Spleen (tissue), 11 donors: Measurements from ENCODE around the gene ZNF771. TPM values are rescaled to one million over a fixed set of nuclear protein-coding genes. Genes with fewer than 3 reads are reported as not detected.

ENCODE experiments used
- DNase-seq: peaks from one replicate; pipeline ENCODE4 v3.0.0-alpha.2; 2020
- H3K27ac ChIP-seq, 8 donors: fragments of 200-600 bp; sonication (generic) in 7 of 8; 1 replicate in 4 of 8; 2 replicates in 4 of 8; pipeline versions ENCODE4 v1.5.0 to v1.8.0; 2016 to 2021; ENCODE audit warnings: inconsistent platforms in 4 of 8, mild to moderate bottlenecking in 4 of 8, moderate library complexity in 1 of 8
- H3K27me3 ChIP-seq, 7 donors: fragments of 200-600 bp; sonication (generic) in 6 of 7; replicated peaks in 1 of 7; 1 replicate in 4 of 7; 2 replicates in 3 of 7; pipeline versions ENCODE4 v1.5.0 to v1.8.0; 2016 to 2021; ENCODE audit warnings: inconsistent platforms in 3 of 7, mild to moderate bottlenecking in 1 of 7
- H3K36me3 ChIP-seq, 6 donors: fragments of 200-600 bp; sonication (generic) in 5 of 6; 1 replicate in 4 of 6; 2 replicates in 2 of 6; pipeline versions ENCODE4 v1.5.0 to v1.8.0; 2016 to 2021; ENCODE audit warnings: inconsistent platforms in 2 of 6
- H3K4me1 ChIP-seq, 6 donors: fragments of 200-600 bp; sonication (generic) in 5 of 6; 1 replicate in 3 of 6; 2 replicates in 3 of 6; pipeline versions ENCODE4 v1.5.0 to v1.8.0; 2016 to 2021; ENCODE audit warnings: inconsistent platforms in 3 of 6
- H3K4me3 ChIP-seq, 8 donors: fragments of 200-600 bp; sonication (generic) in 7 of 8; 1 replicate in 4 of 8; 2 replicates in 4 of 8; pipeline versions ENCODE4 v1.5.0 to v1.8.0; 2016 to 2021; ENCODE audit warnings: inconsistent platforms in 4 of 8, mild to moderate bottlenecking in 4 of 8, moderate library complexity in 2 of 8
- H3K9me3 ChIP-seq, 8 donors: fragments of 200-600 bp; sonication (generic) in 7 of 8; 1 replicate in 4 of 8; 2 replicates in 4 of 8; pipeline versions ENCODE4 v1.5.0 to v1.8.0; 2016 to 2021; ENCODE audit warnings: inconsistent platforms in 4 of 8
- CTCF ChIP-seq, 11 experiments: fragments of 200-600 bp in 7 of 11; fragments of 450-650 bp in 4 of 11; sonication (generic) in 4 of 11; IDR thresholded peaks in 8 of 11; conservative IDR thresholded peaks in 3 of 11; 1 replicate in 7 of 11; 2 replicates in 4 of 11; pipeline versions ENCODE4 v1.4.0 to v1.8.0; 2016 to 2021; ENCODE audit warnings: antibody characterized with exemption in 11 of 11, inconsistent platforms in 4 of 11, mild to moderate bottlenecking in 1 of 11
- POLR2A ChIP-seq, 3 donors: fragments of 450-650 bp; IDR thresholded peaks; one replicate each; pipeline ENCODE4 v1.5.1; 2017; ENCODE audit warnings: antibody characterized with exemption in 3 of 3, mild to moderate bottlenecking in 1 of 3
- POLR2AphosphoS5 ChIP-seq, 3 donors: sonication (generic); formaldehyde crosslinking; IDR thresholded peaks; one replicate each; pipeline ENCODE4 v1.5.1; 2017; ENCODE audit warnings: antibody characterized with exemption in 3 of 3
- WGBS, 5 donors: extraction: QIAGEN DNeasy Blood & Tissue Kit in 3 of 5; methylation state at CpG; one replicate each; pipeline versions ENCODE4 v1.1.5 to v1.1.7; 2013 to 2018; 5-methylcytosine and 5-hydroxymethylcytosine counted together
- intact Hi-C: fragments of 100-400 bp; cut with DNase I; formaldehyde crosslinking; loops from one replicate; pipeline ENCODE4 v1.15.0; 2023; ENCODE audit warnings: low total_unique reads
- polyA plus RNA-seq, 3 donors: library from polyadenylated mRNA; stranded (reverse); fragments of 200-250 nt; gene quantifications; one replicate each; pipeline ENCODE4 v1.2.1, GENCODE V29; 2013
- total RNA-seq, 7 donors: library from RNA; depleted of rRNA in 3 of 7; stranded (reverse); fragments of >200 nt in 3 of 7; fragmentation: NEBNext Ultra II Directional in 4 of 7; extraction: Animal tissue kit (Norgen Biotek cat#: 25700) in 4 of 7; gene quantifications; one replicate each; pipeline versions ENCODE4 v1.1.0 to v1.2.1, GENCODE V29; 2016 to 2021
- donor health status: healthy with polysubstance abuse.
- donor health status: DM: no; HTN: no; CAD: no; lungs with moderate emphysema.
- donor health status: DM: no; HTN: no; CAD: no.
- donor health status: Bipolar disorder and iron deficiency.
- donor health status: healthy.
- donor health status: DM: no; HTN: no; CAD: no.
- donor health status: DM: yes; HTN: yes; CAD: no.

ZNF771 gene
- total and polyA plus RNA-seq, 10 donors, result 2.2 to 10.2 (median 3.1) TPM

- TF ChIP-seq POLR2A (IDR thresholded peaks at IDR 0.05) (peak; percentile 77 to 94 (median 86)), POLR2AphosphoS5 (IDR thresholded peaks at IDR 0.05) (peak; percentile 90 to 99 (median 95)), CTCF (IDR thresholded peaks at IDR 0.05 in 8 of 11, conservative IDR thresholded peaks at IDR 0.05 in 3 of 11) (peak in 9 of 11 experiments; percentile 14 to 62 (median 37))
- DNase-seq, result peak; percentile 98
- Histone ChIP-seq H3K9me3 (no peaks in the 10 kb centered on the region), H3K27me3 (no peaks in the 10 kb centered on the region), H3K4me1 (peaks cover 28 to 56% (median 43%) of the 10 kb centered on the region in 6 donors), H3K27ac (peak within 1 kb of the TSS; percentile 82 to 99 (median 97)), H3K4me3 (peak within 1 kb of the TSS; percentile 65 to 99 (median 86)), H3K36me3 (peaks cover 0 to 27% (median 0%) of the 10 kb centered on the region in 6 donors)
- intact Hi-C loops, result loop anchor here (10.0 kb wide), 1 partner anchor 79 kb away; the partner anchor contains the start of gene ZNF768
- 1 to 2% (median 1%) methylated on average over 29 to 59 of the region's 59 CpGs for WGBS, 5 donors
Measured at GRCh38 chr16:30445408-30446202, 38.2 kb downstream of the ZNF771 start, which contains the start of gene SEPHS2. SEPHS2 (minus strand) TSS chr16:30445874; CDS start chr16:30445727, 147 bp downstream.

- Histone ChIP-seq H3K36me3 (peaks cover 0 to 27% (median 0%) of the 10 kb centered on the region in 6 donors), H3K4me1 (peaks cover 28 to 61% (median 47%) of the 10 kb centered on the region in 6 donors), H3K4me3 (peak overlapping the region; percentile 65 to 99 (median 86)), H3K27me3 (no peaks in the 10 kb centered on the region), H3K9me3 (no peaks in the 10 kb centered on the region), H3K27ac (peak overlapping the region; percentile 82 to 99 (median 97))
- DNase-seq, result no peak
- 76 to 86% (median 79%) methylated on average over 10 of the region's 10 CpGs for WGBS, 5 donors
- TF ChIP-seq POLR2A (IDR thresholded peaks at IDR 0.05) (no peak), POLR2AphosphoS5 (IDR thresholded peaks at IDR 0.05) (no peak), CTCF (IDR thresholded peaks at IDR 0.05 in 8 of 11, conservative IDR thresholded peaks at IDR 0.05 in 3 of 11) (no peak)
- intact Hi-C loops, result loop anchor here (10.0 kb wide), 1 partner anchor 79 kb away; the partner anchor contains the start of gene ZNF768
Measured at GRCh38 chr16:30446203-30446595, 38.8 kb downstream of the ZNF771 start.

- Histone ChIP-seq H3K4me3 (no peak overlapping the region), H3K27ac (no peak overlapping the region), H3K27me3 (no peaks in the 10 kb centered on the region), H3K9me3 (no peaks in the 10 kb centered on the region), H3K36me3 (peaks cover 0 to 22% (median 0%) of the 10 kb centered on the region in 6 donors), H3K4me1 (peaks cover 28 to 70% (median 56%) of the 10 kb centered on the region in 6 donors)
- intact Hi-C loops, result loop anchor here (10.0 kb wide), 1 partner anchor 77 kb away; the partner anchor contains the start of gene ZNF768
- DNase-seq, result no peak
- no peak for TF ChIP-seq POLR2A (IDR thresholded peaks at IDR 0.05)
- TF ChIP-seq CTCF (IDR thresholded peaks at IDR 0.05 in 8 of 11, conservative IDR thresholded peaks at IDR 0.05 in 3 of 11), result no peak
- no peak for TF ChIP-seq POLR2AphosphoS5 (IDR thresholded peaks at IDR 0.05)
- 87 to 92% (median 91%) methylated on average over 12 of the region's 12 CpGs for WGBS, 5 donors
Measured at GRCh38 chr16:30447512-30448226, 40.3 kb downstream of the ZNF771 start.
